ENCODE results near the gene PPP1R16B.

PPP1R16B gene

GRCh38 chr20:38828514-38829295 is 23.2 kb downstream of the PPP1R16B start:
- DNase-seq = no peak

GRCh38 chr20:38829296-38829875 is 23.9 kb downstream of the PPP1R16B start:
- no peak for DNase-seq

GRCh38 chr20:38830356-38830755 is 24.9 kb downstream of the PPP1R16B start:
- DNase-seq = no peak

- DNase-seq = no peak
Observed at GRCh38 chr20:38831049-38831691, 25.7 kb downstream of the PPP1R16B start.

- DNase-seq = no peak
Observed at GRCh38 chr20:38831995-38832620, 26.6 kb downstream of the PPP1R16B start.

GRCh38 chr20:38833154-38833856 is 27.8 kb downstream of the PPP1R16B start:
- no peak for DNase-seq

- DNase-seq = no peak
Observed at GRCh38 chr20:38833857-38834164, 28.3 kb downstream of the PPP1R16B start.

- no peak for DNase-seq
Observed at GRCh38 chr20:38834868-38835267, 29.4 kb downstream of the PPP1R16B start.

GRCh38 chr20:38835792-38836191 is 30.3 kb downstream of the PPP1R16B start:
- no peak for DNase-seq

GRCh38 chr20:38836991-38837390 is 31.5 kb downstream of the PPP1R16B start:
- no peak for DNase-seq

- no peak for DNase-seq
Observed at GRCh38 chr20:38838326-38838725, 32.8 kb downstream of the PPP1R16B start.

GRCh38 chr20:38839563-38839962 is 34.1 kb downstream of the PPP1R16B start:
- no peak for DNase-seq

- DNase-seq = no peak
Observed at GRCh38 chr20:38840053-38840893, 34.8 kb downstream of the PPP1R16B start.

GRCh38 chr20:38840894-38841470 is 35.5 kb downstream of the PPP1R16B start:
- DNase-seq = no peak

- DNase-seq = no peak
Observed at GRCh38 chr20:38841570-38841969, 36.1 kb downstream of the PPP1R16B start.

- no peak for DNase-seq
Observed at GRCh38 chr20:38842026-38842425, 36.5 kb downstream of the PPP1R16B start.

- DNase-seq = no peak
Observed at GRCh38 chr20:38842558-38842981, 37.1 kb downstream of the PPP1R16B start.

GRCh38 chr20:38843346-38843745 is 37.8 kb downstream of the PPP1R16B start:
- no peak for DNase-seq

- no peak for DNase-seq
Observed at GRCh38 chr20:38844963-38845362, 39.5 kb downstream of the PPP1R16B start.

- no peak for DNase-seq
Observed at GRCh38 chr20:38847840-38848239, 42.3 kb downstream of the PPP1R16B start.

GRCh38 chr20:38853759-38854158 is 48.3 kb downstream of the PPP1R16B start:
- DNase-seq = no peak

GRCh38 chr20:38854654-38855066 is 49.2 kb downstream of the PPP1R16B start:
- no peak for DNase-seq
